OCI-LY7 (cell line): Measurements from ENCODE around the gene ALDH2.

Source experiments
- CTCF ChIP-seq: fragments of 200-600 bp; sonication (generic); conservative IDR thresholded peaks from 2 replicates; pipeline ENCODE4 v1.5.1; 2014; ENCODE audit warnings: mild to moderate bottlenecking, antibody characterized with exemption, low read length, moderate library complexity, mixed read lengths
- EZH2phosphoT487 ChIP-seq: fragments of 200-600 bp; sonication (generic); IDR thresholded peaks from 2 replicates; pipeline ENCODE4 v1.6.1; 2018; ENCODE audit warnings: low read depth, borderline replicate concordance, mild to moderate bottlenecking, mixed run types, antibody characterized with exemption, low read length, moderate library complexity, mixed read lengths

GRCh38 chr12:111761099-111761498, 5.6 kb upstream of the ALDH2 start:
- no peak for TF ChIP-seq CTCF
- TF ChIP-seq EZH2phosphoT487, result no peak
